CD4-positive, CD25-positive, alpha-beta regulatory T cell (primary cell): ENCODE results near the gene ZNF609. TPM values are rescaled to one million over a fixed set of nuclear protein-coding genes. Genes with fewer than 3 reads are reported as not detected.

Experiments
- ATAC-seq, 2 donors: fragments of 150-1000 bp; cut with Tn5 transposase; one replicate each; pipeline ENCODE4 v1.10.0; 2021; ENCODE audit warnings: low read depth in 2 of 2, moderate number of reproducible peaks in 2 of 2, moderate library complexity in 1 of 2
- DNase-seq, 3 donors: peaks; one replicate each; pipeline versions ENCODE4 v3.0.0 to v3.0.0-alpha.2; 2012 to 2022; ENCODE audit warnings: mixed read lengths in 1 of 3
- H3K27ac ChIP-seq: one replicate; pipeline ENCODE4 v1.7.0; 2013; ENCODE audit warnings: mild to moderate bottlenecking, low read length; ENCODE audit not compliant: insufficient read depth, poor library complexity, severe bottlenecking
- H3K27me3 ChIP-seq: one replicate; pipeline ENCODE4 v1.7.0; 2013; ENCODE audit warnings: low read length; ENCODE audit not compliant: control insufficient read depth, insufficient read depth
- H3K36me3 ChIP-seq: one replicate; pipeline ENCODE4 v1.7.0; 2013; ENCODE audit warnings: mild to moderate bottlenecking, low read length, moderate library complexity; ENCODE audit not compliant: control insufficient read depth, insufficient read depth
- H3K4me1 ChIP-seq: 2 replicates; pipeline ENCODE4 v1.7.0; 2013; ENCODE audit warnings: mild to moderate bottlenecking, low read length; ENCODE audit not compliant: insufficient read depth, control insufficient read depth, poor library complexity, severe bottlenecking
- H3K4me3 ChIP-seq: one replicate; pipeline ENCODE4 v1.7.0; 2013; ENCODE audit warnings: low read depth, mild to moderate bottlenecking, low read length, moderate library complexity
- H3K9me3 ChIP-seq, 2 experiments: 1 replicate in 1 of 2; 2 replicates in 1 of 2; pipeline ENCODE4 v1.7.0; 2013; ENCODE audit warnings: low read length in 2 of 2, mild to moderate bottlenecking in 1 of 2, moderate library complexity in 1 of 2; ENCODE audit not compliant: control insufficient read depth in 2 of 2
- H3K27ac Mint-ChIP-seq, 3 donors: one replicate each; pipeline ENCODE4 v1.8.0; 2020 to 2022; ENCODE audit warnings: mild to moderate bottlenecking in 3 of 3, mixed read lengths in 3 of 3, moderate library complexity in 2 of 3
- H3K27me3 Mint-ChIP-seq: one replicate; pipeline ENCODE4 v1.8.0; 2022; ENCODE audit warnings: mild to moderate bottlenecking, mixed read lengths
- H3K36me3 Mint-ChIP-seq: one replicate; pipeline ENCODE4 v1.8.0; 2020; ENCODE audit warnings: mixed read lengths
- H3K4me1 Mint-ChIP-seq, 4 donors: one replicate each; pipeline ENCODE4 v1.8.0; 2020 to 2022; ENCODE audit warnings: mixed read lengths in 4 of 4, mild to moderate bottlenecking in 1 of 4
- H3K4me3 Mint-ChIP-seq, 4 donors: one replicate each; pipeline ENCODE4 v1.8.0; 2020 to 2022; ENCODE audit warnings: mild to moderate bottlenecking in 4 of 4, mixed read lengths in 4 of 4, moderate library complexity in 3 of 4
- H3K9me3 Mint-ChIP-seq, 7 donors: one replicate each; pipeline ENCODE4 v1.8.0; 2020 to 2022; ENCODE audit warnings: mixed read lengths in 7 of 7, mild to moderate bottlenecking in 3 of 7, moderate library complexity in 2 of 7
- polyA plus RNA-seq, 4 donors: library from polyadenylated mRNA; unstranded; fragments of 300-500 nt; fragmentation: Illumina TruSeq; gene quantifications; one replicate each; pipeline ENCODE4 v1.2.3, GENCODE V29; 2021
- total RNA-seq: library from RNA; stranded (reverse); gene quantifications from one replicate; pipeline ENCODE4 v1.2.3, GENCODE V29; 2022

Gene ZNF609
- total and polyA plus RNA-seq, 5 donors from 2014 or later = 0.64 to 39.0 (median 2.0) TPM

DNA sequence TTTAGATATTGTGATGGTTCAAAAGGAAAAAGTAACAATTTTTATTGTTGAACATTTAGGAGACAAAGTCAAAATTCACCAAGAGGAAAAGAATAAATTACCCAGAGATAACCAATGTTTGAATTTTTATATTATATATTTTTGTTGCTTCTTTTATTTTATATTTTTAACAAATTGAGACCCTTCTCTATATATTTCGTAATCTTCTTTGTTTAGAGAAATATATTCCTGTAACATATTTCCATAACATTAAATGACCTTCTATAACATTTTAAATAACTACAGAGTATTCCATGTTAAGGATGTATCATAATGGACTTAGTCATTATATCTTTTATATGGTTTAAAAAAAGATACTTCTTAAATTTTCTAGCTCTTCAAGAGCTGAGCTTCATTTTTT lies 187.0 kb downstream of the ZNF609 start:
- Mint-ChIP-seq H3K27ac (no peak overlapping the region), H3K4me3 (no peak overlapping the region), H3K9me3 (peaks cover 0 to 3% (median 0%) of the 10 kb centered on the region in 7 donors), H3K27me3 (no peaks in the 10 kb centered on the region), H3K36me3 (peaks cover 12% of the 10 kb centered on the region), H3K4me1 (peaks cover 23 to 35% (median 27%) of the 10 kb centered on the region in 4 donors)
- ATAC-seq (no peak), DNase-seq (no peak)
- Histone ChIP-seq H3K27ac (no peak overlapping the region), H3K36me3 (no peaks in the 10 kb centered on the region), H3K9me3 (no peaks in the 10 kb centered on the region), H3K4me1 (peaks cover 25% of the 10 kb centered on the region), H3K27me3 (no peaks in the 10 kb centered on the region), H3K4me3 (no peak overlapping the region)

DNA sequence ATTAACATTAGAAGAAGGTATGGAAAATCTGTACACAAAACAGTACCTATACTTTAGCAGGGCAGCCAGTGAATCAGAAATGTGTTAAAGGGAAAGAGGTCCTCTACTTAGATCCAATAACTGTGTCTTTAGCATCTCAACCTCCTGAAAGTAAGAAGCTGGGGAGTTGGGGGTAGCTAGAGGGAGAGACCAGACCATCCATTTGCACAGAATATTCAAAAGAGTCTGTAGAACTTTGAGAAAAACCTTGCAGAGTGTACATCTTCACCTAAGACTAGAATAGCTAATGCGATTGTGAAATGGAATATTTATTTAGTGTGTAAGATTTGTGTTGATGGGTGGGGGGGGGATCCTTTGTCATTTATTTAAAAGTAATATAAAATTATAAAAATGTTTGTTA lies 190.2 kb downstream of the ZNF609 start:
- Histone ChIP-seq H3K9me3 (no peaks in the 10 kb centered on the region), H3K27ac (peak overlapping the region; percentile 76), H3K4me3 (no peak overlapping the region), H3K36me3 (no peaks in the 10 kb centered on the region), H3K4me1 (peaks cover 32% of the 10 kb centered on the region), H3K27me3 (no peaks in the 10 kb centered on the region)
- Mint-ChIP-seq H3K27ac (peak overlapping the region; percentile 2 to 76 (median 8)), H3K36me3 (peaks cover 6% of the 10 kb centered on the region), H3K9me3 (peaks cover 0 to 3% (median 0%) of the 10 kb centered on the region in 7 donors), H3K4me1 (peaks cover 27 to 48% (median 36%) of the 10 kb centered on the region in 4 donors), H3K4me3 (peak overlapping the region in 1 of 4 donors; percentile 32), H3K27me3 (no peaks in the 10 kb centered on the region)
- DNase-seq = no peak
- no peak for ATAC-seq

DNA sequence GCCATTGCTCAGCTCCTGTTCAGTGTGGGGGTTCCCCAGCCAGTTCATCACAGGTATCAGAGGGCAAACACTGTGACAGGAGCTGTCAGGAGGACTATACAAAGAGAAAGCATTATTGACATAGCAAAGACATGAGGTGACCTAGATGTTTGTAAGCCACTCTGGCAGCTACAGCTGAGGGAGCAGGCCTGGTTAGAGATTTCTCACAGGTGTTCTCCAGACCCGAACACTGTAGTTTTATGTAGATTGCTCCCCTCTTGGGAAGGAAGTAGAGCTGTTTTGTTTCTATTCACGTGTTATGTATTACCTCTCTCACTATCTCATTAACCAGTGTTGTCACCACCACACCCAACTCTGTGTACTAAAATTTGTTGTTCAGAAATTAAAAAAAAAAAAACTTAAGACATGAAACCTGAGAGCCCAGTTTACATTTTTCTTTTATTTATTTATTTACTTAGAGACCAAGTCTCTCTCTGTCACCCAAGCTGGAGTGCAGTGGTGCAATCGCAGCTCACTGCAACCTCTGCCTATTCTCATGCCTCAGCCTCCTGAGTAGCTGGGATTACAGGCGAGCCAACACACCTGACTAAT lies 191.3 kb downstream of the ZNF609 start:
- Mint-ChIP-seq H3K4me3 (peak overlapping the region; percentile 60 to 80 (median 72)), H3K27ac (peak overlapping the region; percentile 88 to 98 (median 93)), H3K36me3 (peaks cover 6% of the 10 kb centered on the region), H3K9me3 (peaks cover 0 to 3% (median 0%) of the 10 kb centered on the region in 7 donors), H3K27me3 (no peaks in the 10 kb centered on the region), H3K4me1 (peaks cover 27 to 51% (median 38%) of the 10 kb centered on the region in 4 donors)
- Histone ChIP-seq H3K4me3 (peak overlapping the region; percentile 64), H3K4me1 (peaks cover 32% of the 10 kb centered on the region), H3K9me3 (no peaks in the 10 kb centered on the region), H3K27ac (peak overlapping the region; percentile 76), H3K27me3 (no peaks in the 10 kb centered on the region), H3K36me3 (no peaks in the 10 kb centered on the region)
- DNase-seq = peak; percentile 15 to 70 (median 69)
- ATAC-seq = peak; percentile 84 to 85

DNA sequence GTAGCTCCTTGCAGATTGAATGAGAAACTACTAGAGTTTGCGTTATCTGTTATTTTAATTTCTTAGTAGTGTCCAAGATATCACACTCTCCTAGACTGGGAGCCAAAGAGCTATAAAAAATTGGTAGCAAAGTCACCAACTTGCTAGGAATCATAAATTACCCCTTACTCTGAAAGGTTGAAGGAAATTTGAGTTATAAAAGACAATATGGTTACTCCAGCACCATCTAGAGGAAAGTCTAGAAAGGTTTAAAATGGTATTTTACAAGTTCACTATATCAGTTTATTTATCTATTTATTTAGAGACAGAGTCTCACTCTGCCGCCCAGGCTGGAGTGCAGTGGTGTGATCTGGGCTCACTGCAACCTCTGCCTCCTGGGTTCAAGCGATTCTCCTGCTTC lies 193.4 kb downstream of the ZNF609 start:
- H3K4me1 Mint-ChIP-seq = peaks cover 19 to 46% (median 33%) of the 10 kb centered on the region in 4 donors
- Histone ChIP-seq H3K4me1 (peaks cover 32% of the 10 kb centered on the region), H3K36me3 (no peaks in the 10 kb centered on the region), H3K27me3 (no peaks in the 10 kb centered on the region), H3K9me3 (no peaks in the 10 kb centered on the region), H3K4me3 (no peak overlapping the region), H3K27ac (no peak overlapping the region)
- peaks cover 5% of the 10 kb centered on the region for H3K36me3 Mint-ChIP-seq
- ATAC-seq (no peak), DNase-seq (peak in 2 of 3 donors; percentile 19 to 38)
- H3K9me3 Mint-ChIP-seq = peaks cover 0 to 2% (median 0%) of the 10 kb centered on the region in 7 donors
- peak overlapping the region in 1 of 4 donors; percentile 11 for H3K4me3 Mint-ChIP-seq
- peak overlapping the region; percentile 9 to 51 (median 23) for H3K27ac Mint-ChIP-seq
- no peaks in the 10 kb centered on the region for H3K27me3 Mint-ChIP-seq

DNA sequence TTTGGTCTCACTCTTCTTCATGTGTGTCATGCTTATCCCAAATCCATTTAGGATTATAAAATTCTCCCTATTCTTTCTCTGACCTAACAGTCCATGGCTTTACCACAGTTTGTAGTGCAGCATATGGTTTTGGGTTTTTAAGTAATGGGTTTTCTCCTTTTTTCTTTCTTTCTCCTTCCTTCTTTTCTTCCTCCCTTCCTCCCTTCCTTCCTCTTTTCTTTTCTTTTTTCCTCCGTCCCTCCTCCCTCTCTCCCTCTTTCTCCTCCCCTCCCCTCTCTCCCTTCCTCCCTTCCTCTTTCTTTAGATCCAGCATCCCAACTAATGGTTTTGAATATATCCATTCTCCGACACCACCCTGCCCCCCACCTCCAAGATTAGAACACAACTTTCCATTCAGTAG lies 196.1 kb downstream of the ZNF609 start:
- Histone ChIP-seq H3K27ac (no peak overlapping the region), H3K9me3 (no peaks in the 10 kb centered on the region), H3K36me3 (no peaks in the 10 kb centered on the region), H3K4me3 (no peak overlapping the region), H3K27me3 (no peaks in the 10 kb centered on the region), H3K4me1 (peaks cover 15% of the 10 kb centered on the region)
- no peaks in the 10 kb centered on the region for H3K27me3 Mint-ChIP-seq
- ATAC-seq (no peak), DNase-seq (no peak)
- no peak overlapping the region for H3K4me3 Mint-ChIP-seq
- H3K36me3 Mint-ChIP-seq = peaks cover 10% of the 10 kb centered on the region
- peaks cover 8 to 41% (median 18%) of the 10 kb centered on the region in 4 donors for H3K4me1 Mint-ChIP-seq
- H3K27ac Mint-ChIP-seq = peak overlapping the region in 1 of 3 donors; percentile 38
- no peaks in the 10 kb centered on the region for H3K9me3 Mint-ChIP-seq

DNA sequence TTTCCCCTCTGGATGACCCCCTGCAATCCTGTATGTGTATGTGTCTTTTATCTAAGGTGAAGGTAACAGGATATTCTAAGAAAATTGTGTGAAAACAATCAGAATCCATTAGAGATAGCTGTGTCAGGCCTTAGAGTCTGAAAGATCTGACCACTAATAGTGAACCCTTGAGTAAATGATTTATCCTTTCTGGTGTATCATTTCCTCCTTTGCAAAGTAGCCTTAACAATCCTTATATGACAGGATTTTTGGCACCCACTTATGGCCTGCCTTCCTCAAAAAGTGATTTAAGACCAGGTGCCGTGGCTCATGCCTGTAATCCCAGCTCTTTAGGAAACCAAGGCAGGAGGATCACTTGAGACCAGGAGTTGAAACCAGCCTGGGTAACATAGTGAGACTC lies 204.8 kb downstream of the ZNF609 start:
- H3K36me3 ChIP-seq = peaks cover 2% of the 10 kb centered on the region
- no peak overlapping the region for H3K4me3 ChIP-seq
- H3K27ac ChIP-seq = no peak overlapping the region
- no peaks in the 10 kb centered on the region for H3K4me1 ChIP-seq
- no peaks in the 10 kb centered on the region for H3K27me3 ChIP-seq
- H3K36me3 Mint-ChIP-seq = peaks cover 7% of the 10 kb centered on the region
- no peak overlapping the region for H3K4me3 Mint-ChIP-seq
- H3K4me1 Mint-ChIP-seq = peaks cover 2 to 19% (median 8%) of the 10 kb centered on the region in 4 donors
- no peaks in the 10 kb centered on the region for H3K27me3 Mint-ChIP-seq
- H3K9me3 ChIP-seq = no peaks in the 10 kb centered on the region
- ATAC-seq = no peak
- H3K9me3 Mint-ChIP-seq = no peaks in the 10 kb centered on the region
- no peak overlapping the region for H3K27ac Mint-ChIP-seq
- no peak for DNase-seq

GRCh38 chr15:64667736-64668161 lies 207.4 kb downstream of the ZNF609 start:
- no peak for ATAC-seq
- peaks cover 2 to 14% (median 8%) of the 10 kb centered on the region in 4 donors for H3K4me1 Mint-ChIP-seq
- H3K9me3 Mint-ChIP-seq = no peaks in the 10 kb centered on the region
- H3K27me3 Mint-ChIP-seq = no peaks in the 10 kb centered on the region
- peak overlapping the region in 2 of 3 donors; percentile 45 to 74 for H3K27ac Mint-ChIP-seq
- H3K4me3 Mint-ChIP-seq = no peak overlapping the region
- no peaks in the 10 kb centered on the region for H3K9me3 ChIP-seq
- H3K36me3 Mint-ChIP-seq = peaks cover 7% of the 10 kb centered on the region
- no peaks in the 10 kb centered on the region for H3K27me3 ChIP-seq
- DNase-seq = no peak
- H3K4me1 ChIP-seq = no peaks in the 10 kb centered on the region
- peaks cover 4% of the 10 kb centered on the region for H3K36me3 ChIP-seq
- no peak overlapping the region for H3K27ac ChIP-seq
- no peak overlapping the region for H3K4me3 ChIP-seq

- Histone ChIP-seq H3K27me3 (no peaks in the 10 kb centered on the region), H3K4me1 (no peaks in the 10 kb centered on the region), H3K27ac (no peak overlapping the region), H3K4me3 (no peak overlapping the region), H3K36me3 (peaks cover 41% of the 10 kb centered on the region), H3K9me3 (no peaks in the 10 kb centered on the region)
- H3K4me3 Mint-ChIP-seq = no peak overlapping the region
- H3K36me3 Mint-ChIP-seq = peaks cover 31% of the 10 kb centered on the region
- no peaks in the 10 kb centered on the region for H3K9me3 Mint-ChIP-seq
- ATAC-seq = no peak
- peaks cover 4% of the 10 kb centered on the region for H3K27me3 Mint-ChIP-seq
- no peak for DNase-seq
- no peaks in the 10 kb centered on the region for H3K4me1 Mint-ChIP-seq
- no peak overlapping the region for H3K27ac Mint-ChIP-seq
Measured at GRCh38 chr15:64673866-64674265, 213.5 kb downstream of the ZNF609 start.
